Measurements from ENCODE around the gene MSANTD1. TPM values are rescaled to one million over a fixed set of nuclear protein-coding genes. Genes with fewer than 3 reads are reported as not detected.

Gene MSANTD1
- total RNA-seq, 2 donors from 2014 or later: 1.4 to 2.8 TPM

DNA sequence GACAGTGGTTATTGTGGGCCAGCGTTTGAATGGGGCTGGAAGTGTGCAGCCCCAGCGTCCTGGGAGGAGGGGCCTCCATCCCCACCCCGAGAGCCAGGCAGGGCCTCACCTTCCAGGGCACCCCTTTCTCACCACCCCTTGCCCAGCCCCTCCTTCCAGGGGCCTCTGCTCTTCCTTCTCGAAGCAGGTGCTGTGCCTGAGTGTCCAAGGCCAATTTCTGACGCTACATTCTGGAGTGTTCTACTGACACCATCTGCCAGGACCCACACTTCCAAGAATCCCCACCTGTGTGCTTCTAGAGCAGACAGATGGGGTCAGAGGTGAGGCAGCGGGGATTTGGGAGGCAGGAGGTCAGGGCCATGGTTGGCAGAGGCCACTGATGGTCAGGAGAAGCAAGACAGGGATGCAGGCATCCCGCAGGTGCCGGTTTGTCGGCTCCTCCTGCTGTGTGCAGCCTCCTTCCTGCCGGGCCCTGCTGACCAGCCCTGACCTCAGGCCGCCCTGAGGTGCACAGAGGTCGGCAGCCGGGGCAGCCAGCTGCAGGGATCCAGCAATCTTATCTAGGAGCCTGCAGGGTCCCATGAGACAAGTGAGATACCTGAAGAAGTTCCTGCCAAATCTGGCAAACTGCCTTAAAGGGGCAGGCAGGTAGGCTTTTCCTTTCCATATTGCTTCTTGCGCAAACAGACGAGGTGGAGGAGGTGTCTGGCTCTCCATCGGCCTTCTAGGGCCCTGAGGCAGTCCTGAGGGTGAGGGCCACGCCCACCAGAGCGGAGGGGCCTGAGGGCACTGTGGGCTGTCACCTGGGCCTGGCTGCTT, 18.8 kb downstream of the MSANTD1 start:
- Histone ChIP-seq H3K9me3 (no peaks in the 10 kb centered on the region), H3K27me3 (replicated peaks; ENCODE audit: insufficient read depth) (no peaks in the 10 kb centered on the region), H3K36me3 (no peaks in the 10 kb centered on the region), H3K4me1 (ENCODE audit: control insufficient read depth in 1 of 2, low read depth in 2 of 2) (peaks cover 0 to 13% of the 10 kb centered on the region in 2 donors), H3K4me3 (no peak overlapping the region), H3K27ac (no peak overlapping the region)
- no peak for ATAC-seq (ENCODE audit: insufficient number of reproducible peaks, low FRiP score, low read depth)
- no peak for DNase-seq (ENCODE audit: low spot score)
- no peak for TF ChIP-seq CTCF (IDR thresholded peaks at IDR 0.05)

DNA sequence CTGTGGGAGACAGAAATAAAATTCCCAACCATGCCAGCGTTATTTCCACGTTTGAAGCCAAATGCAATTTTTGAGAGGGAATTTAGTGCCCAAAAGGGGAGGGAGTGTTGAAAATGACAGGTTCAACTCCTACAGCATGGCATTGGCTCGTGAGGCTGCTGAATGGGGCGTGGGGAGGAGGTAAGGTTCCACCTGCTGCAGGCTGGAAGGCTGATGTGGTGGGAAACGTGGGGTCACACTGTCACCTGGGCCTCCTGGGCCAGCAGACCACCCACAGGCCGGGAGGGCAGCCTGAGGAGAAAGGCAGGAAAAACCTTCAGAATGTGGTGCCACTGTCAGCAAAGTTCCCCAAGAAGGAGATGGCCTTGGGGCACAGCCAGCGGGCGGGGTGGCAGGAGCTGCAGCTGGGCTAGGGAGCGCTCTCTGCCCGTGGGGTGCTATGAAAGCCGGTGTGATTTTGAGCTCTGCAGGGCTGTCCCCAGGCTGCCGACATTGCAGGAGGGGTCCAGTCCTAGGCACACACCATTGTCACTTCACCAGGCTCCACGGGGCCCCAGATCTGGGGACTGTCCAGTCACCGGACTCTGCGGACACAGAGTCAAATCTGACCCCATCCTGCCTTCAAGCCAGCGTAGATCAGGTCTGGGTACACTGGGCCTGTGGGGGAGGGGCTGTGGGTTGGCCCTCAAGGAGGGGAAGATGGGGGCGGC, 19.6 kb downstream of the MSANTD1 start:
- no peaks in the 10 kb centered on the region for H3K27me3 ChIP-seq (replicated peaks; ENCODE audit: insufficient read depth)
- no peak for ATAC-seq (ENCODE audit: insufficient number of reproducible peaks, low FRiP score, low read depth)
- no peak for TF ChIP-seq CTCF (IDR thresholded peaks at IDR 0.05)
- no peak overlapping the region for H3K4me3 ChIP-seq
- H3K9me3 ChIP-seq: no peaks in the 10 kb centered on the region
- peaks cover 0 to 13% of the 10 kb centered on the region in 2 donors for H3K4me1 ChIP-seq (ENCODE audit: control insufficient read depth in 1 of 2, low read depth in 2 of 2)
- no peak for DNase-seq (ENCODE audit: low spot score)
- no peaks in the 10 kb centered on the region for H3K36me3 ChIP-seq
- H3K27ac ChIP-seq: no peak overlapping the region

DNA sequence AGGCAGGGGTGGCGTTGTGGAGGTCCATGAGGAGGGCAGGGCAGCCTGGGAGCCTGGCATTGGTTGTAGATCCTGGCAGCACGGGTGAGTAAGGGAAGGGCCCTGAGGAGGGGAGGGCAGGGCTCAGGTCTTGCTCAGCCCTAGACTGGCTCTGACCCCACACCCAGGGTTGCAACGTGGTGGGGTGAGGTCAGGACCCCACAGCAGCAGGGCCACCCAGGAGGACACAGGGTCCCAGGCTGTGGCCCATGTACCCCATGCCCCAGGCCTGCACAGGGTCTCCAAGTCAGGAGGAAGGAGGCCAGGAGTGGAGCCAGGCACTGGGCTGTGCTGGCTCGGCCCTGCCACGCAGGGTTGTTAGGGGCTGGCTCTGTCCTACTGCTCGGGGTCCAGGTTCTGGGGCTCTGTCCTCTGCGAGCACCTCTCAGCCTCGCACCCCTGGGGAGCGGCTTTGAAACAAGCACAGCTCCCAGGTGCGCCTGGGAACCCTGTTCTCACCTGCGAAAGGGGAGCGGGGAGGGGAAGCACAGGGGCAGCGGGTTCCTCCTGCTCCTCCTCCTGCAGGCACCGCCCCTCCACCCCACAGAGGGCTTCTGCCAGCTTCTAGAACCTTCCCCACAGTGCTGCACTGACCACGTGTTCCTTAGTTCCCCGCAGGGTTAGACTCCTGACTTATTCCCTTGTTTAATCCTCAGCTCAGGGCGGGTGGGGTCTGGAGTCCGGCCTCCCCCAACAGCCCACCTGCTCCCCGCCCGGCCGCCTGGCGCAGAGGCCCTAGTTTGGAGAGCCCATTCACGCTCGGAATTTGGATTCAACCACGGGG, 20.4 kb downstream of the MSANTD1 start:
- no peak for TF ChIP-seq CTCF (IDR thresholded peaks at IDR 0.05)
- Histone ChIP-seq H3K9me3 (no peaks in the 10 kb centered on the region), H3K27me3 (replicated peaks; ENCODE audit: insufficient read depth) (no peaks in the 10 kb centered on the region), H3K4me1 (ENCODE audit: control insufficient read depth in 1 of 2, low read depth in 2 of 2) (peaks cover 0 to 13% of the 10 kb centered on the region in 2 donors), H3K27ac (no peak overlapping the region), H3K36me3 (no peaks in the 10 kb centered on the region), H3K4me3 (peak overlapping the region; percentile 44)
- no peak for DNase-seq (ENCODE audit: low spot score)
- no peak for ATAC-seq (ENCODE audit: insufficient number of reproducible peaks, low FRiP score, low read depth)

- H3K4me1 ChIP-seq (ENCODE audit: control insufficient read depth in 1 of 2, low read depth in 2 of 2): peaks cover 0 to 13% of the 10 kb centered on the region in 2 donors
- no peaks in the 10 kb centered on the region for H3K9me3 ChIP-seq
- H3K27me3 ChIP-seq (replicated peaks; ENCODE audit: insufficient read depth): no peaks in the 10 kb centered on the region
- no peak overlapping the region for H3K27ac ChIP-seq
- no peaks in the 10 kb centered on the region for H3K36me3 ChIP-seq
- TF ChIP-seq CTCF (IDR thresholded peaks at IDR 0.05): no peak
- peak overlapping the region; percentile 44 for H3K4me3 ChIP-seq
- DNase-seq (ENCODE audit: low spot score) (no peak), ATAC-seq (ENCODE audit: insufficient number of reproducible peaks, low FRiP score, low read depth) (no peak)
These were observed 21.1 kb downstream of the MSANTD1 start for GRCh38 chr4:3269991-3270611.
